ENCODE data around the gene MTARC2.

The MTARC2 gene

DNA sequence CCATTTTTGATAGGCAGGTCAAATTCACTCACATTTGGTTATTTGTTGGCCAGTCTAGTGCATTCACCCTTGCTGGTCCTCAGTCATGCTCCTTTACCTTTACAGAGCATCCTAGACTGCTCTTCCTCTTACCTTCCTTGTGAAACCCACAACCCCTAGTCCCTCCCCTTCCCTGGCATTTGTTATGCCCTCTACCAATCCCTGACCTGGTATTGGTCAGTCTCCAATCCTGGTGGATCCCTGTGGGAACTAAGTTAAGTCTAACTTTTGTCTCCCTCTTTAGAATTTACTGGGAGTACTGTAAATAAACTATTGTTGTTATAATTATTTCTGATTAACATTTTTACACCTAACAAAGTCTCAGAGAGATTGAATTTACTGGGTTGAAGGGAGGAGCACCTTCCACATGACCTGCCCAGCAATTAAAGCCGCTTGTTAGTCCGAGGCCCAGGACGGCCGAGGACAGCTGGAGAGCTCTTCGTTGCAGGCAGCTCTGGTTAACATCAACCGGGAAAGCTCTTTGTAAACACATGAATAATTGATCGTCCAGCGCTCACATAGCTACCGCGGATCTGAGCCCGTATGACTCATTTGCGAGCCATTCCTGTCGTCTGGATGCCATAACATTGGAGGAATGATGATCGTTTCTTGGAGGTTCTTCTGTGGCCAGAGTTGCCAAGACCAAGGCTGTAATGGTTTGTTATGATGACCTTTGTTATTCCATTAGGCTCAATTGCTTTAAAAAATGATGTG, 70.5 kb downstream of the MTARC2 start:
- H3K4me1 ChIP-seq (ENCODE audit: insufficient read depth, low read length): no peaks in the 10 kb centered on the region
- no peaks in the 10 kb centered on the region for H3K36me3 ChIP-seq (ENCODE audit: insufficient read depth, low read length)
- H3K9me3 ChIP-seq (ENCODE audit: low read length): no peaks in the 10 kb centered on the region
- H2AFZ ChIP-seq (ENCODE audit: low read depth, low read length): no peak overlapping the region
- H3K4me3 ChIP-seq (ENCODE audit: low read length): no peak overlapping the region
- H3K27me3 ChIP-seq (ENCODE audit: insufficient read depth, low read length): no peaks in the 10 kb centered on the region

DNA sequence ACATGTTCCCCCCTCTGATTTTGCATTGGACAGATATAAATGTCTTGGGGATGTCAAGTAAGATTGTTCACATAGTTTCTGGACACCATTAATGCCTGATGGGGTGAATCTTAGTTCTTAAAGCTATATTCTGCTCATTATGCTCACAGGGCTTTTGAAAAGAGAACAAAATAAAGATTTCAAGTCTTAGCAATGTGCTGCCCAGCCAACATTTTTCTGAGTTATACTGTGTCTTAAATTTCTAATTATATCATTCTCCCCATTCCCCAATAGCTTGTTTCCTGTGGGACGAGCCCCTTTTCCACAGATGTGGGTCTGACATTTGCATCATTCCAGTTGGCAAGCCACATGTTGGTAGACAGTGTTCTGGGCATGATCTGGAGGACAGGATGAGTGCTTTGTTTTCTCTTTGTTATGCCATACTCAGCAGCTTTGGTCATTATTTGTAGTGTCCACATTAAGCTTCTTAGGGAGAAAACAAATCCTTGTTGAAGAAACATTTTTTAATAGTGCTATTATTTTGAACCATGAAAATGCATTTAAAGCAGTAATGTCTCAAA, 71.4 kb downstream of the MTARC2 start:
- no peak overlapping the region for H3K4me3 ChIP-seq (ENCODE audit: low read length)
- H3K4me1 ChIP-seq (ENCODE audit: insufficient read depth, low read length): no peaks in the 10 kb centered on the region
- no peaks in the 10 kb centered on the region for H3K36me3 ChIP-seq (ENCODE audit: insufficient read depth, low read length)
- H2AFZ ChIP-seq (ENCODE audit: low read depth, low read length): no peak overlapping the region
- H3K9me3 ChIP-seq (ENCODE audit: low read length): no peaks in the 10 kb centered on the region
- no peaks in the 10 kb centered on the region for H3K27me3 ChIP-seq (ENCODE audit: insufficient read depth, low read length)

- Histone ChIP-seq H3K9me3 (ENCODE audit: low read length) (no peaks in the 10 kb centered on the region), H3K27me3 (ENCODE audit: insufficient read depth, low read length) (no peaks in the 10 kb centered on the region), H3K4me1 (ENCODE audit: insufficient read depth, low read length) (no peaks in the 10 kb centered on the region), H2AFZ (ENCODE audit: low read depth, low read length) (no peak overlapping the region), H3K36me3 (ENCODE audit: insufficient read depth, low read length) (no peaks in the 10 kb centered on the region), H3K4me3 (ENCODE audit: low read length) (no peak overlapping the region)
Measured at GRCh38 chr1:220824031-220824989, 76.2 kb downstream of the MTARC2 start.

- H2AFZ ChIP-seq (ENCODE audit: low read depth, low read length): no peak overlapping the region
- H3K4me1 ChIP-seq (ENCODE audit: insufficient read depth, low read length): no peaks in the 10 kb centered on the region
- H3K36me3 ChIP-seq (ENCODE audit: insufficient read depth, low read length): no peaks in the 10 kb centered on the region
- no peaks in the 10 kb centered on the region for H3K9me3 ChIP-seq (ENCODE audit: low read length)
- H3K4me3 ChIP-seq (ENCODE audit: low read length): no peak overlapping the region
- no peaks in the 10 kb centered on the region for H3K27me3 ChIP-seq (ENCODE audit: insufficient read depth, low read length)
Measured at GRCh38 chr1:220825819-220826551, 77.9 kb downstream of the MTARC2 start.

GRCh38 chr1:220826729-220827128, 78.6 kb downstream of the MTARC2 start:
- Histone ChIP-seq H3K4me3 (ENCODE audit: low read length) (no peak overlapping the region), H3K27me3 (ENCODE audit: insufficient read depth, low read length) (no peaks in the 10 kb centered on the region), H3K9me3 (ENCODE audit: low read length) (no peaks in the 10 kb centered on the region), H3K4me1 (ENCODE audit: insufficient read depth, low read length) (no peaks in the 10 kb centered on the region), H2AFZ (ENCODE audit: low read depth, low read length) (no peak overlapping the region), H3K36me3 (ENCODE audit: insufficient read depth, low read length) (no peaks in the 10 kb centered on the region)

DNA sequence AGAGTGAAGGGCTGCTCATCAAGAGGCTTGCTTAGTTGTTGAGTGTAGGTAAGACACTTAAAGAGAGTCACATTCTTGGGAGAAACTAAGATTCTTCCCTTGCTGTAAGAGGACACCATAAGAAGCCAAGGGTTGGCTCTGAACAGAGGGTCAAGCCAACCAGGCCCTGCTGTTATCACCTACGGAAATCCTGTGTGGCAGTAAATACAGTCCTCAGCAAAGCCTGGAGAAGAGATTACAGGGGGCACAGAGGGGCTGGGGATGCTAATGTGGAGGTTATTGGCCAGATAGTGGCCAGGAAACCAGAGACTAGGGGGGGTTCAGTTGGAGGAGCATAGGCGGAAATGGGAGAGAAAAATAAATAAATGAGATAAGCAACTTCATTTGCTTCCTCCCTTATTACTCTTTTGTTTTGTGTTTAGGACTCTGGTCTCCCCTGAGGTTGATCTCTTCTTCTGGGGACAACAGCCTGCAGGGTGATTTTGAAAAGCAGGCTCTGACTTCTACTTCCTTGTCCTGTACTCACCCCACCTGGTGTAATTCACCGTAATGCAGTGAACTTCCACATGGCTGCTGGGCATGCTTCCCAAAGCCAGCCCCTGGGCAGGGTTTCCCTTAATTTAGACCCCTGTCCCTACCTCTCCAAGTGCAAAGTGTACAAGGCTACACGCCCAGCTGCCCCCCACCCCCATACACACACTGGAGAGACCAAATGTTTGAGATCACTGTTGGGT, 79.5 kb downstream of the MTARC2 start:
- no peaks in the 10 kb centered on the region for H3K4me1 ChIP-seq (ENCODE audit: insufficient read depth, low read length)
- no peaks in the 10 kb centered on the region for H3K9me3 ChIP-seq (ENCODE audit: low read length)
- H3K36me3 ChIP-seq (ENCODE audit: insufficient read depth, low read length): no peaks in the 10 kb centered on the region
- H2AFZ ChIP-seq (ENCODE audit: low read depth, low read length): no peak overlapping the region
- no peaks in the 10 kb centered on the region for H3K27me3 ChIP-seq (ENCODE audit: insufficient read depth, low read length)
- no peak overlapping the region for H3K4me3 ChIP-seq (ENCODE audit: low read length)

GRCh38 chr1:220828179-220828490, 80.0 kb downstream of the MTARC2 start:
- Histone ChIP-seq H3K4me1 (ENCODE audit: insufficient read depth, low read length) (no peaks in the 10 kb centered on the region), H3K4me3 (ENCODE audit: low read length) (no peak overlapping the region), H3K36me3 (ENCODE audit: insufficient read depth, low read length) (no peaks in the 10 kb centered on the region), H2AFZ (ENCODE audit: low read depth, low read length) (no peak overlapping the region), H3K9me3 (ENCODE audit: low read length) (no peaks in the 10 kb centered on the region), H3K27me3 (ENCODE audit: insufficient read depth, low read length) (no peaks in the 10 kb centered on the region)

DNA sequence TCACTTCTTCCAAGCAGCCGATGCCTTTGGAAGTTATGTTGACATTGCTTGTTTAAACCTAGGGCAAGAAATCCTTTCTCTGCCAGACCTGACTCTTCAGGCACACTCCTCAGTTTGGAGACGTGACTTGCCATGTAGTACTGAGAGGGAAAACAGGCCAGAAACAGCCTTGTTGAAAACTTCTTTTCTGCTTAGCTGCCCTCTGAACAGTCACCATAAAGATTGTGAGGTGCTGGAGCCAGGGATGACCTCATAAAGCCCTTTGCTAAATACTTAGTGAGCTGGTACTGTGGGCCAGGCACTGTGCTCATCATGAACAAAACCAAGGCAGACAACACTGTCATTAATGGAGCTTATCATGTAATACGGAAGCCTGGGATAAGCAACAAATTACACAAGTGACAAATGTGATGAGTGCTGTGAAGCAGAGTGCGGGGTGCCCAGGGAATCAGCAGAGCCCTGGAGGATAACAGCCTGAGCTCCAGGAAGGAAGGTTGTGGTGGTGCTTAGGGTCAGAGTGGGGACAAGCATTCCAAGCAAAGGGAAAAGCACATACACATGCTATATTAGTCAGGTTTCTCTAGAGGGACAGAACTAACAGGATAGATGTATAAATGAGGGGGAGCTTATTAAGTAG, 80.9 kb downstream of the MTARC2 start:
- H3K4me3 ChIP-seq (ENCODE audit: low read length): no peak overlapping the region
- H3K36me3 ChIP-seq (ENCODE audit: insufficient read depth, low read length): no peaks in the 10 kb centered on the region
- no peak overlapping the region for H2AFZ ChIP-seq (ENCODE audit: low read depth, low read length)
- H3K9me3 ChIP-seq (ENCODE audit: low read length): no peaks in the 10 kb centered on the region
- H3K27me3 ChIP-seq (ENCODE audit: insufficient read depth, low read length): no peaks in the 10 kb centered on the region
- H3K4me1 ChIP-seq (ENCODE audit: insufficient read depth, low read length): no peaks in the 10 kb centered on the region

- H3K9me3 ChIP-seq (ENCODE audit: low read length): no peaks in the 10 kb centered on the region
- H3K36me3 ChIP-seq (ENCODE audit: insufficient read depth, low read length): no peaks in the 10 kb centered on the region
Measured at GRCh38 chr1:220833436-220833835, 85.3 kb downstream of the MTARC2 start.

More at GRCh38 chr1:220833436-220833835, 85.3 kb downstream of the MTARC2 start:
- Histone ChIP-seq H3K4me3 (ENCODE audit: low read length) (no peak overlapping the region), H3K4me1 (ENCODE audit: insufficient read depth, low read length) (no peaks in the 10 kb centered on the region), H3K27me3 (ENCODE audit: insufficient read depth, low read length) (no peaks in the 10 kb centered on the region), H2AFZ (ENCODE audit: low read depth, low read length) (no peak overlapping the region)
